Measurements from ENCODE around the gene B4GALT5.

DNA sequence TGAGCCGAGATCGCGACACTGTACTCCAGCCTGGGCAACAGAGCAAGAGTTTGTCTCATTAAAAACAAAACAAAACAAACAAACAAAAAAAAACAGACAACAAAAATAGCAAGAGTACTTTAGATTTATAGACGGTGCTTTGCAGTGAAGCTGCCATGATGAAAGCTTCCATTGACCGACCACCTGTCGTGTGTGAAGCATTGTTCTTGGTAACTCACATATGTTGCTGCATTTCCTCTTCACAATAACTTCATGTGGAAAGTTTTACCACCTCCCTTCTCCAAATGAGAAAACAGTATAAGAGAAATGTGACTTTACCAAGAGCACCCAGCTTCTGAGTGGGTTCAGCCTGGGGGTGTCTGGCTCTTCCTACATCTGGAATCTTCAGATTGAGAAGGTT, 89.4 kb downstream of the B4GALT5 start:
- no peak for TF ChIP-seq ARNTL (CRISPR knock-in tag; IDR thresholded peaks at IDR 0.05; ENCODE audit: borderline replicate concordance, low read depth)
- no peak for TF ChIP-seq ZNF565 (CRISPR knock-in tag; conservative IDR thresholded peaks at IDR 0.05; ENCODE audit: low read depth)
- TF ChIP-seq ZFP30 (CRISPR knock-in tag; IDR thresholded peaks at IDR 0.05): no peak
- TF ChIP-seq, protein P1, sequence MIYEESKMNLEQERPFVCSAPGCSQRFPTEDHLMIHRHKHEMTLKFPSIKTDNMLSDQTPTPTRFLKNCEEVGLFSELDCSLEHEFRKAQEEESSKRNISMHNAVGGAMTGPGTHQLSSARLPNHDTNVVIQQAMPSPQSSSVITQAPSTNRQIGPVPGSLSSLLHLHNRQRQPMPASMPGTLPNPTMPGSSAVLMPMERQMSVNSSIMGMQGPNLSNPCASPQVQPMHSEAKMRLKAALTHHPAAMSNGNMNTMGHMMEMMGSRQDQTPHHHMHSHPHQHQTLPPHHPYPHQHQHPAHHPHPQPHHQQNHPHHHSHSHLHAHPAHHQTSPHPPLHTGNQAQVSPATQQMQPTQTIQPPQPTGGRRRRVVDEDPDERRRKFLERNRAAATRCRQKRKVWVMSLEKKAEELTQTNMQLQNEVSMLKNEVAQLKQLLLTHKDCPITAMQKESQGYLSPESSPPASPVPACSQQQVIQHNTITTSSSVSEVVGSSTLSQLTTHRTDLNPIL (CRISPR knock-in tag; IDR thresholded peaks at IDR 0.05; ENCODE audit: low read depth): no peak
- TF ChIP-seq, protein P2, sequence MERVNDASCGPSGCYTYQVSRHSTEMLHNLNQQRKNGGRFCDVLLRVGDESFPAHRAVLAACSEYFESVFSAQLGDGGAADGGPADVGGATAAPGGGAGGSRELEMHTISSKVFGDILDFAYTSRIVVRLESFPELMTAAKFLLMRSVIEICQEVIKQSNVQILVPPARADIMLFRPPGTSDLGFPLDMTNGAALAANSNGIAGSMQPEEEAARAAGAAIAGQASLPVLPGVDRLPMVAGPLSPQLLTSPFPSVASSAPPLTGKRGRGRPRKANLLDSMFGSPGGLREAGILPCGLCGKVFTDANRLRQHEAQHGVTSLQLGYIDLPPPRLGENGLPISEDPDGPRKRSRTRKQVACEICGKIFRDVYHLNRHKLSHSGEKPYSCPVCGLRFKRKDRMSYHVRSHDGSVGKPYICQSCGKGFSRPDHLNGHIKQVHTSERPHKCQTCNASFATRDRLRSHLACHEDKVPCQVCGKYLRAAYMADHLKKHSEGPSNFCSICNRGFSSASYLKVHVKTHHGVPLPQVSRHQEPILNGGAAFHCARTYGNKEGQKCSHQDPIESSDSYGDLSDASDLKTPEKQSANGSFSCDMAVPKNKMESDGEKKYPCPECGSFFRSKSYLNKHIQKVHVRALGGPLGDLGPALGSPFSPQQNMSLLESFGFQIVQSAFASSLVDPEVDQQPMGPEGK (CRISPR knock-in tag; IDR thresholded peaks at IDR 0.05; ENCODE audit: borderline replicate concordance): no peak
- TF ChIP-seq ZFP3 (CRISPR knock-in tag; IDR thresholded peaks at IDR 0.05): no peak
- no peak for TF ChIP-seq CSRNP3 (CRISPR knock-in tag; IDR thresholded peaks at IDR 0.05)
- no peak for TF ChIP-seq OSR1 (CRISPR knock-in tag; IDR thresholded peaks at IDR 0.05)
- no peak for TF ChIP-seq ISL1 (CRISPR knock-in tag; IDR thresholded peaks at IDR 0.05)
- TF ChIP-seq ZNF8 (CRISPR knock-in tag; IDR thresholded peaks at IDR 0.05): no peak
- TF ChIP-seq, protein P3, sequence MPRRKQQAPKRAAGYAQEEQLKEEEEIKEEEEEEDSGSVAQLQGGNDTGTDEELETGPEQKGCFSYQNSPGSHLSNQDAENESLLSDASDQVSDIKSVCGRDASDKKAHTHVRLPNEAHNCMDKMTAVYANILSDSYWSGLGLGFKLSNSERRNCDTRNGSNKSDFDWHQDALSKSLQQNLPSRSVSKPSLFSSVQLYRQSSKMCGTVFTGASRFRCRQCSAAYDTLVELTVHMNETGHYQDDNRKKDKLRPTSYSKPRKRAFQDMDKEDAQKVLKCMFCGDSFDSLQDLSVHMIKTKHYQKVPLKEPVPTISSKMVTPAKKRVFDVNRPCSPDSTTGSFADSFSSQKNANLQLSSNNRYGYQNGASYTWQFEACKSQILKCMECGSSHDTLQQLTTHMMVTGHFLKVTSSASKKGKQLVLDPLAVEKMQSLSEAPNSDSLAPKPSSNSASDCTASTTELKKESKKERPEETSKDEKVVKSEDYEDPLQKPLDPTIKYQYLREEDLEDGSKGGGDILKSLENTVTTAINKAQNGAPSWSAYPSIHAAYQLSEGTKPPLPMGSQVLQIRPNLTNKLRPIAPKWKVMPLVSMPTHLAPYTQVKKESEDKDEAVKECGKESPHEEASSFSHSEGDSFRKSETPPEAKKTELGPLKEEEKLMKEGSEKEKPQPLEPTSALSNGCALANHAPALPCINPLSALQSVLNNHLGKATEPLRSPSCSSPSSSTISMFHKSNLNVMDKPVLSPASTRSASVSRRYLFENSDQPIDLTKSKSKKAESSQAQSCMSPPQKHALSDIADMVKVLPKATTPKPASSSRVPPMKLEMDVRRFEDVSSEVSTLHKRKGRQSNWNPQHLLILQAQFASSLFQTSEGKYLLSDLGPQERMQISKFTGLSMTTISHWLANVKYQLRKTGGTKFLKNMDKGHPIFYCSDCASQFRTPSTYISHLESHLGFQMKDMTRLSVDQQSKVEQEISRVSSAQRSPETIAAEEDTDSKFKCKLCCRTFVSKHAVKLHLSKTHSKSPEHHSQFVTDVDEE (CRISPR knock-in tag; IDR thresholded peaks at IDR 0.05): no peak
- TF ChIP-seq PPARA (CRISPR knock-in tag; IDR thresholded peaks at IDR 0.05; ENCODE audit: borderline replicate concordance): no peak

All from SK-N-SH treated with all-trans-retinoic acid at 6 μM for 48 hours (cell line).